ENCODE results near the gene ZBTB48.

The ZBTB48 gene

GRCh38 chr1:6603915-6604558 is 24.2 kb downstream of the ZBTB48 start:
- TF ChIP-seq POLR2AphosphoS5 (IDR thresholded peaks at IDR 0.05; ENCODE audit: borderline replicate concordance, low read depth, low read length) (no peak), EZH2 (IDR thresholded peaks at IDR 0.05) (no peak), FOXP2 (optimal IDR thresholded peaks at IDR 0.05; ENCODE audit: control extremely low read depth, extremely low read length, insufficient read depth) (no peak)
- H3K4me3 ChIP-seq = no peak overlapping the region
- H3K27ac ChIP-seq = peak overlapping the region; percentile 61; the same call in 1 of the 2 replicates
- DNase-seq (ENCODE audit: low read depth, low spot score) = no peak
- H3K9ac ChIP-seq (ENCODE audit: insufficient read length) = no peak overlapping the region
- H3K36me3 ChIP-seq (ENCODE audit: insufficient read depth, low read length) = no peaks in the 10 kb centered on the region; the same call in 1 of the 2 replicates
- H3K9me3 ChIP-seq (ENCODE audit: low read depth, low read length) = no peaks in the 10 kb centered on the region

GRCh38 chr1:6612641-6613360 is 33.0 kb downstream of the ZBTB48 start:
- DNase-seq (ENCODE audit: low read depth, low spot score) = no peak

GRCh38 chr1:6613361-6614018 is 33.7 kb downstream of the ZBTB48 start, which contains the start of gene PHF13:
TSS of gene PHF13 (plus strand) at chr1:6613731. CDS start at chr1:6614067, 336 bp downstream.
- Histone ChIP-seq H3K9me3 (ENCODE audit: low read depth, low read length) (no peaks in the 10 kb centered on the region), H3K36me3 (ENCODE audit: insufficient read depth, low read length) (peaks cover 20% of the 10 kb centered on the region), H3K4me3 (peak within 1 kb of the TSS; percentile 95), H3K27ac (peak within 1 kb of the TSS; percentile 42; the same call in 1 of the 2 replicates), H3K9ac (ENCODE audit: insufficient read length) (peak within 1 kb of the TSS; percentile 87)
- TF ChIP-seq POLR2AphosphoS5 (IDR thresholded peaks at IDR 0.05; ENCODE audit: borderline replicate concordance, low read depth, low read length) = peak; percentile 65; the same call in 1 of the 2 replicates
- peak; percentile 80 for TF ChIP-seq FOXP2 (optimal IDR thresholded peaks at IDR 0.05; ENCODE audit: control extremely low read depth, extremely low read length, insufficient read depth)
- no peak for TF ChIP-seq EZH2 (IDR thresholded peaks at IDR 0.05)
- peak; percentile 95 for DNase-seq (ENCODE audit: low read depth, low spot score)

More at GRCh38 chr1:6612641-6613360, 33.0 kb downstream of the ZBTB48 start:
- Histone ChIP-seq H3K9me3 (ENCODE audit: low read depth, low read length) (no peaks in the 10 kb centered on the region), H3K9ac (ENCODE audit: insufficient read length) (peak overlapping the region; percentile 87), H3K4me3 (peak overlapping the region; percentile 95), H3K27ac (peak overlapping the region; percentile 42; the same call in 1 of the 2 replicates), H3K36me3 (ENCODE audit: insufficient read depth, low read length) (peaks cover 15% of the 10 kb centered on the region)
- TF ChIP-seq EZH2 (IDR thresholded peaks at IDR 0.05) = no peak
- TF ChIP-seq POLR2AphosphoS5 (IDR thresholded peaks at IDR 0.05; ENCODE audit: borderline replicate concordance, low read depth, low read length) = no peak
- TF ChIP-seq FOXP2 (optimal IDR thresholded peaks at IDR 0.05; ENCODE audit: control extremely low read depth, extremely low read length, insufficient read depth) = no peak

- no peak for DNase-seq (ENCODE audit: low read depth, low spot score)
- Histone ChIP-seq H3K9ac (ENCODE audit: insufficient read length) (peak overlapping the region; percentile 74), H3K36me3 (ENCODE audit: insufficient read depth, low read length) (peaks cover 27% of the 10 kb centered on the region), H3K9me3 (ENCODE audit: low read depth, low read length) (no peaks in the 10 kb centered on the region), H3K4me3 (peak overlapping the region; percentile 95), H3K27ac (0 out of 2 replicates have a peak overlapping the region, but pooled peaks have one; percentile 31)
- TF ChIP-seq FOXP2 (optimal IDR thresholded peaks at IDR 0.05; ENCODE audit: control extremely low read depth, extremely low read length, insufficient read depth) = no peak
Observed at GRCh38 chr1:6614019-6614928, 34.5 kb downstream of the ZBTB48 start.

GRCh38 chr1:6614929-6615785 is 35.4 kb downstream of the ZBTB48 start:
- H3K4me3 ChIP-seq = peak overlapping the region; percentile 95
- H3K36me3 ChIP-seq (ENCODE audit: insufficient read depth, low read length) = peaks cover 36% of the 10 kb centered on the region
- TF ChIP-seq FOXP2 (optimal IDR thresholded peaks at IDR 0.05; ENCODE audit: control extremely low read depth, extremely low read length, insufficient read depth) (no peak), POLR2AphosphoS5 (IDR thresholded peaks at IDR 0.05; ENCODE audit: borderline replicate concordance, low read depth, low read length) (no peak), EZH2 (IDR thresholded peaks at IDR 0.05) (no peak)
- no peak for DNase-seq (ENCODE audit: low read depth, low spot score)
- no peaks in the 10 kb centered on the region for H3K9me3 ChIP-seq (ENCODE audit: low read depth, low read length)
- peak overlapping the region; percentile 79 for H3K9ac ChIP-seq (ENCODE audit: insufficient read length)
- H3K27ac ChIP-seq = peak overlapping the region; percentile 68

- DNase-seq (ENCODE audit: low read depth, low spot score) = no peak
- no peak for TF ChIP-seq EZH2 (IDR thresholded peaks at IDR 0.05)
- no peak for TF ChIP-seq FOXP2 (optimal IDR thresholded peaks at IDR 0.05; ENCODE audit: control extremely low read depth, extremely low read length, insufficient read depth)
- TF ChIP-seq POLR2AphosphoS5 (IDR thresholded peaks at IDR 0.05; ENCODE audit: borderline replicate concordance, low read depth, low read length) = no peak
- Histone ChIP-seq H3K9ac (ENCODE audit: insufficient read length) (no peak overlapping the region), H3K9me3 (ENCODE audit: low read depth, low read length) (no peaks in the 10 kb centered on the region), H3K36me3 (ENCODE audit: insufficient read depth, low read length) (peaks cover 68% of the 10 kb centered on the region), H3K27ac (no peak overlapping the region), H3K4me3 (no peak overlapping the region)
Observed at GRCh38 chr1:6619045-6619444, 39.3 kb downstream of the ZBTB48 start.
